H9 (cell line): Measurements from ENCODE around the gene TMEM147. TPM values are rescaled to one million over a fixed set of nuclear protein-coding genes. Genes with fewer than 3 reads are reported as not detected.

ENCODE experiments used
- DNase-seq: peaks from one replicate; pipeline ENCODE4 v3.0.0-alpha.2; 2017
- H2AFZ ChIP-seq: one replicate; pipeline ENCODE4 v1.6.1; 2013; ENCODE audit warnings: mild to moderate bottlenecking, low read length, control low read depth, moderate library complexity
- H2AK5ac ChIP-seq: 2 replicates; pipeline ENCODE4 v1.6.1; 2013; ENCODE audit warnings: low read length, control low read depth, mixed read lengths; ENCODE audit not compliant: insufficient read length
- H2BK120ac ChIP-seq: one replicate; pipeline ENCODE4 v1.6.1; 2013; ENCODE audit warnings: low read depth, mild to moderate bottlenecking, low read length, control low read depth, inconsistent platforms; ENCODE audit not compliant: poor library complexity, severe bottlenecking
- H2BK12ac ChIP-seq: 2 replicates; pipeline ENCODE4 v1.6.1; 2013; ENCODE audit warnings: low read length, control low read depth, mixed read lengths, low read depth; ENCODE audit not compliant: insufficient read length
- H2BK15ac ChIP-seq: 2 replicates; pipeline ENCODE4 v1.6.1; 2013; ENCODE audit warnings: low read depth, low read length, control low read depth
- H2BK20ac ChIP-seq: one replicate; pipeline ENCODE4 v1.6.1; 2013; ENCODE audit warnings: low read depth, mild to moderate bottlenecking, low read length, control low read depth, inconsistent platforms; ENCODE audit not compliant: poor library complexity, severe bottlenecking
- H2BK5ac ChIP-seq: 2 replicates; pipeline ENCODE4 v1.6.1; 2013; ENCODE audit warnings: low read length, control low read depth, mixed read lengths; ENCODE audit not compliant: insufficient read length
- H3K14ac ChIP-seq: 2 replicates; pipeline ENCODE4 v1.6.1; 2013; ENCODE audit warnings: low read length, control low read depth; ENCODE audit not compliant: insufficient read depth
- H3K18ac ChIP-seq: 2 replicates; pipeline ENCODE4 v1.6.1; 2013; ENCODE audit warnings: low read depth, mild to moderate bottlenecking, mixed read lengths, low read length, control low read depth; ENCODE audit not compliant: insufficient read length
- H3K23ac ChIP-seq: 2 replicates; pipeline ENCODE4 v1.6.1; 2013; ENCODE audit warnings: low read length, control low read depth, mixed read lengths, low read depth; ENCODE audit not compliant: insufficient read length
- H3K23me2 ChIP-seq: 2 replicates; pipeline ENCODE4 v1.6.1; 2013; ENCODE audit warnings: low read depth, mild to moderate bottlenecking, mixed read lengths, low read length, control low read depth; ENCODE audit not compliant: insufficient read length, poor library complexity, severe bottlenecking
- H3K27ac ChIP-seq: 2 replicates; pipeline ENCODE4 v1.5.1; 2013; ENCODE audit warnings: low read length, control low read depth, mixed read lengths, low read depth; ENCODE audit not compliant: insufficient read length
- H3K27me3 ChIP-seq: 2 replicates; pipeline ENCODE4 v1.6.1; 2013; ENCODE audit warnings: low read length, control low read depth, inconsistent platforms; ENCODE audit not compliant: insufficient read depth
- H3K4ac ChIP-seq: 2 replicates; pipeline ENCODE4 v1.6.1; 2013; ENCODE audit warnings: low read depth, mild to moderate bottlenecking, control low read depth, inconsistent platforms, low read length, moderate library complexity
- H3K4me1 ChIP-seq: 2 replicates; pipeline ENCODE4 v1.6.1; 2013; ENCODE audit warnings: low read length, control low read depth, inconsistent platforms; ENCODE audit not compliant: insufficient read depth
- H3K4me2 ChIP-seq: 2 replicates; pipeline ENCODE4 v1.6.1; 2013; ENCODE audit warnings: low read length, control low read depth, mixed read lengths; ENCODE audit not compliant: insufficient read length, insufficient read depth
- H3K56ac ChIP-seq: 2 replicates; pipeline ENCODE4 v1.6.1; 2013; ENCODE audit warnings: low read depth, mild to moderate bottlenecking, mixed read lengths, low read length, control low read depth; ENCODE audit not compliant: insufficient read length
- H3K79me1 ChIP-seq: 2 replicates; pipeline ENCODE4 v1.6.1; 2013; ENCODE audit warnings: low read depth, mild to moderate bottlenecking, moderate library complexity, low read length, control low read depth, inconsistent platforms; ENCODE audit not compliant: insufficient read depth, poor library complexity, severe bottlenecking
- H3K79me2 ChIP-seq: 2 replicates; pipeline ENCODE4 v1.6.1; 2013; ENCODE audit warnings: low read length, control low read depth, inconsistent platforms; ENCODE audit not compliant: insufficient read depth
- H3K9ac ChIP-seq: 2 replicates; pipeline ENCODE4 v1.6.1; 2013; ENCODE audit warnings: low read length, control low read depth, mixed read lengths; ENCODE audit not compliant: insufficient read length; ENCODE audit errors: extremely low read depth
- H3K9me3 ChIP-seq: one replicate; pipeline ENCODE4 v1.6.1; 2013; ENCODE audit warnings: low read depth, low read length, inconsistent platforms; ENCODE audit not compliant: control insufficient read depth
- H3T11ph ChIP-seq: one replicate; pipeline ENCODE4 v1.6.1; 2013; ENCODE audit warnings: mild to moderate bottlenecking, low read length, control low read depth, inconsistent platforms
- H4K20me1 ChIP-seq: one replicate; pipeline ENCODE4 v1.6.1; 2013; ENCODE audit not compliant: control insufficient read depth, insufficient read length, insufficient read depth
- H4K5ac ChIP-seq: 2 replicates; pipeline ENCODE4 v1.6.1; 2013; ENCODE audit warnings: low read depth, mild to moderate bottlenecking, mixed read lengths, low read length, control low read depth; ENCODE audit not compliant: insufficient read length
- H4K8ac ChIP-seq: replicated peaks from 2 replicates; pipeline ENCODE4 v1.6.1; 2013; ENCODE audit warnings: low read length, control low read depth, mixed read lengths, low read depth; ENCODE audit not compliant: insufficient read length
- H4K91ac ChIP-seq: 2 replicates; pipeline ENCODE4 v1.6.1; 2013; ENCODE audit warnings: low read depth, mild to moderate bottlenecking, moderate library complexity, mixed read lengths, low read length, control low read depth; ENCODE audit not compliant: insufficient read length
- H3K27ac Mint-ChIP-seq, 3 experiments: 2 replicates in 2 of 3; 3 replicates in 1 of 3; pipeline ENCODE4 v1.8.0; 2020 to 2021; ENCODE audit warnings: mixed read lengths in 3 of 3, mild to moderate bottlenecking in 1 of 3, moderate library complexity in 1 of 3
- H3K27me3 Mint-ChIP-seq: 2 replicates; pipeline ENCODE4 v1.8.0; 2021; ENCODE audit warnings: low read depth, mild to moderate bottlenecking, moderate library complexity, mixed read lengths
- H3K36me3 Mint-ChIP-seq, 3 experiments: 2 replicates in 2 of 3; 3 replicates in 1 of 3; pipeline ENCODE4 v1.8.0; 2020 to 2021; ENCODE audit warnings: low read depth in 3 of 3, mixed read lengths in 3 of 3; ENCODE audit not compliant: insufficient read depth in 1 of 3
- H3K4me1 Mint-ChIP-seq, 2 experiments: 2 replicates each; pipeline ENCODE4 v1.8.0; 2020; ENCODE audit warnings: mixed read lengths in 2 of 2
- H3K4me3 Mint-ChIP-seq, 2 experiments: 2 replicates in 1 of 2; 3 replicates in 1 of 2; pipeline ENCODE4 v1.8.0; 2020 to 2021; ENCODE audit warnings: mild to moderate bottlenecking in 2 of 2, mixed read lengths in 2 of 2, moderate library complexity in 1 of 2
- H3K9me3 Mint-ChIP-seq, 2 experiments: 2 replicates in 1 of 2; 3 replicates in 1 of 2; pipeline ENCODE4 v1.8.0; 2020; ENCODE audit warnings: mild to moderate bottlenecking in 2 of 2, mixed read lengths in 2 of 2, moderate library complexity in 1 of 2
- CTCF ChIP-seq: fragments of 200-600 bp; sonication (generic); conservative IDR thresholded peaks from 3 replicates; pipeline ENCODE4 v1.8.0; 2021; ENCODE audit warnings: antibody characterized with exemption, mild to moderate bottlenecking
- WGBS: extraction: QIAGEN DNeasy Blood & Tissue Kit; methylation state at CpG from one replicate; pipeline ENCODE4 v1.1.7; 2013; ENCODE audit warnings: missing lambda C conversion rate, low lambda C conversion rate, mixed read lengths; ENCODE audit not compliant: insufficient read length; ENCODE audit errors: extremely low coverage; 5-methylcytosine and 5-hydroxymethylcytosine counted together
- total RNA-seq: library from RNA; stranded (reverse); gene quantifications from 2 replicates; pipeline ENCODE4 v1.2.1, GENCODE V29; 2021

The TMEM147 gene
- total RNA-seq, 1 experiment from 2014 or later: 125 TPM

DNA sequence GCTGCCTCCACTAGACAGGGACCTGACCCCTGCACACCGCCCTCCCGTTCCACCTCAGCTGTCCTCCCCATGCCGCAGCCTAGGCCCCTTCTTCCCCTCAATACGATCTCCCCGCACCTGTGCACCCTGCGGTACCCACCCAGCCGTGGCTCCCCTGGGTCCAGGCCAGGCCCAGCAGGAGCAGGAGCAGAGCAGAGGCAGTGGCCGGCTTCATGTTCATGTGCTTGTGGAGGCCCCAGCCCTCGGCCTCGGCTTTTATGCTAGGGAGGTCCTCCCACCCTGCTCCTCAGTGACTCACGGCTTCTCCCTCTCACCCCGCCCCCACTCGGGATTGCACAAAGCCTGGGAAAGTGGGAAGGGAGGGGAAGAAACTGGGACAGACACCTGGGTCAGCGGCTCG is 43.7 kb upstream of the TMEM147 start:
- Histone ChIP-seq H2BK20ac (no peak overlapping the region), H4K8ac (no peak overlapping the region), H3K79me1 (no peaks in the 10 kb centered on the region), H3K4ac (no peak overlapping the region), H2BK15ac (no peak overlapping the region), H4K5ac (no peak overlapping the region), H4K91ac (no peak overlapping the region), H2AK5ac (no peak overlapping the region), H3K14ac (no peak overlapping the region), H3K18ac (no peak overlapping the region), H2BK5ac (no peak overlapping the region), H3K23me2 (no peaks in the 10 kb centered on the region), H3K56ac (no peak overlapping the region), H3K27me3 (no peaks in the 10 kb centered on the region), H4K20me1 (no peaks in the 10 kb centered on the region), H3K9ac (no peak overlapping the region), H3K4me2 (no peak overlapping the region), H3K23ac (no peak overlapping the region), H3K79me2 (no peaks in the 10 kb centered on the region), H3K4me1 (no peaks in the 10 kb centered on the region), H2BK120ac (no peak overlapping the region), H3K27ac (no peak overlapping the region), H3T11ph (no peak overlapping the region), H2BK12ac (no peak overlapping the region), H2AFZ (no peak overlapping the region), H3K9me3 (no peaks in the 10 kb centered on the region)
- WGBS: no CpG with 5 or more reads among the region's 15 CpGs
- TF ChIP-seq CTCF: no peak
- Mint-ChIP-seq H3K4me1 (peaks cover 4 to 10% of the 10 kb centered on the region in 2 experiments; a peak in 2 of 4 replicates), H3K4me3 (no peak overlapping the region), H3K36me3 (peaks cover 55 to 95% (median 95%) of the 10 kb centered on the region in 3 experiments; a peak in 6 of 7 replicates), H3K27me3 (no peaks in the 10 kb centered on the region), H3K27ac (peak overlapping the region; percentile 5 to 40 (median 5); a peak in 3 of 7 replicates), H3K9me3 (no peaks in the 10 kb centered on the region)
- no peak for DNase-seq
